GM04504 (cell line): Measurements from ENCODE around the gene NUDT13.
A peak's percentile ranks its signal among the peaks of the same experiment; 100 is the strongest.
"Not testable (repeated sequence)": the region's sequence is repeated elsewhere in the genome, so short reads cannot be mapped to it uniquely, and the experiment has no call there.

ENCODE experiments used
- DNase-seq: peaks from one replicate; pipeline ENCODE4 v3.0.0-alpha.2; 2012; ENCODE audit warnings: low read depth

The NUDT13 gene

GRCh38 chr10:73106301-73106700 is 4.0 kb upstream of the NUDT13 start:
- no peak for DNase-seq

- not testable (repeated sequence) for DNase-seq
These were observed 1.0 kb upstream of the NUDT13 start for GRCh38 chr10:73109248-73109652.

GRCh38 chr10:73112032-73112431 is 1.8 kb downstream of the NUDT13 start:
- DNase-seq = not testable (repeated sequence)

GRCh38 chr10:73113551-73113950 is 3.3 kb downstream of the NUDT13 start:
- DNase-seq = no peak

- no peak for DNase-seq
These were observed 5.8 kb downstream of the NUDT13 start for GRCh38 chr10:73116017-73116416.

GRCh38 chr10:73117976-73118743 is 7.9 kb downstream of the NUDT13 start:
- no peak for DNase-seq

- no peak for DNase-seq
These were observed 9.2 kb downstream of the NUDT13 start for GRCh38 chr10:73119457-73119856.

GRCh38 chr10:73119952-73120351 is 9.7 kb downstream of the NUDT13 start:
- no peak for DNase-seq

- DNase-seq = no peak
These were observed 16.1 kb downstream of the NUDT13 start for GRCh38 chr10:73126343-73126742.

GRCh38 chr10:73131301-73131700 is 21.0 kb downstream of the NUDT13 start:
- DNase-seq = no peak

- no peak for DNase-seq
These were observed 21.8 kb downstream of the NUDT13 start for GRCh38 chr10:73131913-73132686.

GRCh38 chr10:73134727-73135126 is 24.5 kb downstream of the NUDT13 start:
- no peak for DNase-seq

GRCh38 chr10:73136627-73137026 is 26.4 kb downstream of the NUDT13 start:
- no peak for DNase-seq

- no peak for DNase-seq
These were observed 29.0 kb downstream of the NUDT13 start for GRCh38 chr10:73139251-73139650.

- no peak for DNase-seq
These were observed 31.3 kb downstream of the NUDT13 start for GRCh38 chr10:73141603-73142002.

- not testable (repeated sequence) for DNase-seq
These were observed 40.6 kb downstream of the NUDT13 start for GRCh38 chr10:73150633-73151413.

GRCh38 chr10:73152009-73152408 is 41.8 kb downstream of the NUDT13 start:
- no peak for DNase-seq

- no peak for DNase-seq
These were observed 45.8 kb downstream of the NUDT13 start for GRCh38 chr10:73156054-73156453.

GRCh38 chr10:73159038-73159648 is 48.9 kb downstream of the NUDT13 start:
- peak; percentile 21 for DNase-seq

GRCh38 chr10:73161079-73161478 is 50.8 kb downstream of the NUDT13 start:
- DNase-seq = no peak

- no peak for DNase-seq
These were observed 51.4 kb downstream of the NUDT13 start for GRCh38 chr10:73161662-73162061.

- no peak for DNase-seq
These were observed 52.8 kb downstream of the NUDT13 start for GRCh38 chr10:73163096-73163495.
